HCT116 (cell line): ENCODE measurements around the gene MFGE8.

Experiments
- CEBPB ChIP-seq: IDR thresholded peaks from 2 replicates; pipeline ENCODE4 v1.6.1; 2012; ENCODE audit warnings: low read depth
- EGR1 ChIP-seq: IDR thresholded peaks from 2 replicates; pipeline ENCODE4 v1.6.1; 2012; ENCODE audit warnings: low read depth
- EZH2 ChIP-seq: fragments of 200-600 bp; sonication (generic); IDR thresholded peaks from 2 replicates; pipeline ENCODE4 v1.6.1; 2017; ENCODE audit warnings: antibody characterized with exemption, mixed run types
- EZH2phosphoT487 ChIP-seq: fragments of 200-600 bp; IDR thresholded peaks from 2 replicates; pipeline ENCODE4 v1.6.1; 2018; ENCODE audit warnings: antibody characterized with exemption, borderline replicate concordance
- FOSL1 ChIP-seq: IDR thresholded peaks from 2 replicates; pipeline ENCODE4 v1.6.1; 2012; ENCODE audit warnings: low read depth
- JUND ChIP-seq: IDR thresholded peaks from 2 replicates; pipeline ENCODE4 v1.6.1; 2012
- POLR2A ChIP-seq: IDR thresholded peaks from 2 replicates; pipeline ENCODE4 v1.7.0; 2011; ENCODE audit warnings: borderline replicate concordance; ENCODE audit not compliant: insufficient read depth, insufficient read length; ENCODE audit errors: extremely low read depth
- POLR2AphosphoS5 ChIP-seq: IDR thresholded peaks from 2 replicates; pipeline ENCODE4 v1.6.1; 2011; ENCODE audit warnings: mild to moderate bottlenecking, low read depth, low read length, moderate library complexity
- SP1 ChIP-seq: IDR thresholded peaks from 2 replicates; pipeline ENCODE4 v1.6.1; 2012; ENCODE audit warnings: low read depth
- YY1 ChIP-seq: IDR thresholded peaks from 2 replicates; pipeline ENCODE4 v1.6.1; 2011; ENCODE audit warnings: low read length, low read depth, moderate library complexity, mild to moderate bottlenecking; ENCODE audit not compliant: insufficient replicate concordance; ENCODE audit errors: extremely low read depth
- TF ChIP-seq, protein P1 (sequence below): IDR thresholded peaks from 2 replicates; pipeline ENCODE4 v1.6.1; 2011; ENCODE audit warnings: mild to moderate bottlenecking, low read length, moderate library complexity; ENCODE audit not compliant: insufficient replicate concordance; ENCODE audit errors: extremely low read depth
- TF ChIP-seq, protein P2 (sequence below), 3 experiments: fragments of 200-600 bp in 1 of 3; sonication (generic) in 1 of 3; IDR thresholded peaks in 2 of 3; conservative IDR thresholded peaks in 1 of 3; 2 replicates each; pipeline ENCODE4 v1.5.1; 2012 to 2017; ENCODE audit warnings: low read depth in 2 of 3, low read length in 2 of 3, antibody characterized with exemption in 1 of 3, borderline replicate concordance in 1 of 3, control low read depth in 1 of 3, mild to moderate bottlenecking in 1 of 3, mixed read lengths in 1 of 3, mixed run types in 1 of 3, moderate library complexity in 1 of 3; ENCODE audit not compliant: insufficient read depth in 1 of 3
- TF ChIP-seq, protein P3 (sequence below): IDR thresholded peaks from 2 replicates; pipeline ENCODE4 v1.6.1; 2012
- TF ChIP-seq, protein P4 (sequence below): IDR thresholded peaks from 2 replicates; pipeline ENCODE4 v1.6.1; 2012

DNA sequence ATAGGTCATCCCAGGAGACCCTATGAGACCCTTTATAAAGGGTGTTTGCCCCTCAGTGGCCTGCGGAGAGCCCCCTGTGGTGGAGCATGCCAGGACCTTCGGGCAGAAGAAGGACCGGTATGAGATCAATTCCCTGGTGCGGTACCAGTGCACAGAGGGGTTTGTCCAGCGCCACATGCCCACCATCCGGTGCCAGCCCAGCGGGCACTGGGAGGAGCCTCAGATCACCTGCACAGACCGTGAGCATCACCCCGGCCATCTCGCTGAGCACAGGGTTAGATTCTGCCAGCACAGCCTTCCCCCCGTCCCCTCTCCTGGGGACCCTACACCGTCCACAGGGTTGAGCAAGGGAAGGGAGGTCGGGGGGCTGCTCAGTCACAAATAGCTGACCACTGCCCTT is 39.4 kb downstream of the MFGE8 start:
- no peak for TF ChIP-seq SP1
- no peak for TF ChIP-seq POLR2A
- TF ChIP-seq, protein P1, sequence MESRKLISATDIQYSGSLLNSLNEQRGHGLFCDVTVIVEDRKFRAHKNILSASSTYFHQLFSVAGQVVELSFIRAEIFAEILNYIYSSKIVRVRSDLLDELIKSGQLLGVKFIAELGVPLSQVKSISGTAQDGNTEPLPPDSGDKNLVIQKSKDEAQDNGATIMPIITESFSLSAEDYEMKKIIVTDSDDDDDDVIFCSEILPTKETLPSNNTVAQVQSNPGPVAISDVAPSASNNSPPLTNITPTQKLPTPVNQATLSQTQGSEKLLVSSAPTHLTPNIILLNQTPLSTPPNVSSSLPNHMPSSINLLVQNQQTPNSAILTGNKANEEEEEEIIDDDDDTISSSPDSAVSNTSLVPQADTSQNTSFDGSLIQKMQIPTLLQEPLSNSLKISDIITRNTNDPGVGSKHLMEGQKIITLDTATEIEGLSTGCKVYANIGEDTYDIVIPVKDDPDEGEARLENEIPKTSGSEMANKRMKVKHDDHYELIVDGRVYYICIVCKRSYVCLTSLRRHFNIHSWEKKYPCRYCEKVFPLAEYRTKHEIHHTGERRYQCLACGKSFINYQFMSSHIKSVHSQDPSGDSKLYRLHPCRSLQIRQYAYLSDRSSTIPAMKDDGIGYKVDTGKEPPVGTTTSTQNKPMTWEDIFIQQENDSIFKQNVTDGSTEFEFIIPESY: no peak
- no peak for TF ChIP-seq EZH2
- TF ChIP-seq, protein P2, sequence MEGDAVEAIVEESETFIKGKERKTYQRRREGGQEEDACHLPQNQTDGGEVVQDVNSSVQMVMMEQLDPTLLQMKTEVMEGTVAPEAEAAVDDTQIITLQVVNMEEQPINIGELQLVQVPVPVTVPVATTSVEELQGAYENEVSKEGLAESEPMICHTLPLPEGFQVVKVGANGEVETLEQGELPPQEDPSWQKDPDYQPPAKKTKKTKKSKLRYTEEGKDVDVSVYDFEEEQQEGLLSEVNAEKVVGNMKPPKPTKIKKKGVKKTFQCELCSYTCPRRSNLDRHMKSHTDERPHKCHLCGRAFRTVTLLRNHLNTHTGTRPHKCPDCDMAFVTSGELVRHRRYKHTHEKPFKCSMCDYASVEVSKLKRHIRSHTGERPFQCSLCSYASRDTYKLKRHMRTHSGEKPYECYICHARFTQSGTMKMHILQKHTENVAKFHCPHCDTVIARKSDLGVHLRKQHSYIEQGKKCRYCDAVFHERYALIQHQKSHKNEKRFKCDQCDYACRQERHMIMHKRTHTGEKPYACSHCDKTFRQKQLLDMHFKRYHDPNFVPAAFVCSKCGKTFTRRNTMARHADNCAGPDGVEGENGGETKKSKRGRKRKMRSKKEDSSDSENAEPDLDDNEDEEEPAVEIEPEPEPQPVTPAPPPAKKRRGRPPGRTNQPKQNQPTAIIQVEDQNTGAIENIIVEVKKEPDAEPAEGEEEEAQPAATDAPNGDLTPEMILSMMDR (IDR thresholded peaks at IDR 0.05 in 2 of 3, conservative IDR thresholded peaks at IDR 0.05 in 1 of 3; ENCODE audit: borderline replicate concordance in 1 of 3, insufficient read depth in 1 of 3, low read depth in 2 of 3, low read length in 2 of 3): no peak
- no peak for TF ChIP-seq EGR1
- no peak for TF ChIP-seq CEBPB
- TF ChIP-seq, protein P3, sequence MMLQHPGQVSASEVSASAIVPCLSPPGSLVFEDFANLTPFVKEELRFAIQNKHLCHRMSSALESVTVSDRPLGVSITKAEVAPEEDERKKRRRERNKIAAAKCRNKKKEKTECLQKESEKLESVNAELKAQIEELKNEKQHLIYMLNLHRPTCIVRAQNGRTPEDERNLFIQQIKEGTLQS: no peak
- TF ChIP-seq, protein P4, sequence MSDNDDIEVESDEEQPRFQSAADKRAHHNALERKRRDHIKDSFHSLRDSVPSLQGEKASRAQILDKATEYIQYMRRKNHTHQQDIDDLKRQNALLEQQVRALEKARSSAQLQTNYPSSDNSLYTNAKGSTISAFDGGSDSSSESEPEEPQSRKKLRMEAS: no peak
- TF ChIP-seq EZH2phosphoT487: no peak
- TF ChIP-seq FOSL1: no peak
- no peak for TF ChIP-seq POLR2AphosphoS5
- TF ChIP-seq JUND: no peak
- no peak for TF ChIP-seq YY1
